ENCODE data around the gene ZSCAN5C.

ZSCAN5C gene

DNA sequence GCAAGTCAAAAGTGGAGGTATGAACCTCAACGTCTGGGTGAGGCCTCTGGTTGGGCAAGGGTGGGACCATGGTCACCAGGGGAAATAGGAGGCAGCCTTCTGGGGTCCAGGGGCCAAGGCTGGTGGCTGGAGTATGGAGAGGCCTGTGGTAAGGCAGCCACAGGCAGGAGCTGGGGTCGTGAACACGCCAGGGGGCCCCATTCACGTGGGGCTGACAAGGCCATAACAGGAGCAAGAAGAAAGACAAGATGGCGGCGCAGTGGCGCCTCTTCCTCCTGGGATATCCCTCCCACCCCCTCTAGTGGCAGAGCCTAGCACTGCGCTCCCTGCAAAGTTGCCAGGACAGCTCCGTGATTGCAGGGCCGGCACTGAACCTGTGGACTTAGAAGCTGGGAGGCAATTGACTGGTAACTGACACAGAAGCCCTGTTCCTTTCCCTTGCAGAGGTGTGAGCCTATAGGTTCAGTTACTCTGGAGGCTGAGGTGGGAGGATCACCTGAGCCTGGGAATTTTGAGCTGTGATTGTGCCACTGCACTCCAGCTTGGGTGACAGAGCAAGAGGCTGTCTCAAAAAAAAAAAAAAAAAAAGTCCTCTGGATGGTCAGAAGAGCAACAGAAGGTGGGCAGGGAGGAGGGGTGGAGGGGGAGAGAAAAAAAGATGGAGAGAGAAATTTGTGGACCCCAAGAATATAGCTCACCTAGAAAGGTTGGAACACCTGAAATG lies 50.8 kb downstream of the ZSCAN5C start:
- Histone ChIP-seq H4K20me1 (ENCODE audit: insufficient read depth, low read length) (no peaks in the 10 kb centered on the region), H3K4me2 (ENCODE audit: low read length) (no peak overlapping the region), H3K79me2 (ENCODE audit: insufficient read depth, low read length) (no peaks in the 10 kb centered on the region), H3K9me2 (ENCODE audit: low read depth, low read length) (no peaks in the 10 kb centered on the region), H3K27ac (ENCODE audit: low read depth, low read length, poor library complexity, severe bottlenecking) (no peak overlapping the region), H2AFZ (ENCODE audit: low read length) (peak overlapping the region; percentile 80), H3F3A (ENCODE audit: insufficient read depth, low read length) (no peaks in the 10 kb centered on the region), H3K9me3 (ENCODE audit: low read length) (no peaks in the 10 kb centered on the region), H3K36me3 (ENCODE audit: insufficient read depth, low read length) (no peaks in the 10 kb centered on the region), H3K4me3 (ENCODE audit: low read depth, low read length, poor library complexity, severe bottlenecking) (no peak overlapping the region), H3K9ac (ENCODE audit: low read length) (no peak overlapping the region), H3K27me3 (ENCODE audit: insufficient read depth, low read length) (no peaks in the 10 kb centered on the region), H3K4me1 (ENCODE audit: insufficient read depth, low read length, severe bottlenecking) (no peaks in the 10 kb centered on the region)
- TF ChIP-seq, protein P1, sequence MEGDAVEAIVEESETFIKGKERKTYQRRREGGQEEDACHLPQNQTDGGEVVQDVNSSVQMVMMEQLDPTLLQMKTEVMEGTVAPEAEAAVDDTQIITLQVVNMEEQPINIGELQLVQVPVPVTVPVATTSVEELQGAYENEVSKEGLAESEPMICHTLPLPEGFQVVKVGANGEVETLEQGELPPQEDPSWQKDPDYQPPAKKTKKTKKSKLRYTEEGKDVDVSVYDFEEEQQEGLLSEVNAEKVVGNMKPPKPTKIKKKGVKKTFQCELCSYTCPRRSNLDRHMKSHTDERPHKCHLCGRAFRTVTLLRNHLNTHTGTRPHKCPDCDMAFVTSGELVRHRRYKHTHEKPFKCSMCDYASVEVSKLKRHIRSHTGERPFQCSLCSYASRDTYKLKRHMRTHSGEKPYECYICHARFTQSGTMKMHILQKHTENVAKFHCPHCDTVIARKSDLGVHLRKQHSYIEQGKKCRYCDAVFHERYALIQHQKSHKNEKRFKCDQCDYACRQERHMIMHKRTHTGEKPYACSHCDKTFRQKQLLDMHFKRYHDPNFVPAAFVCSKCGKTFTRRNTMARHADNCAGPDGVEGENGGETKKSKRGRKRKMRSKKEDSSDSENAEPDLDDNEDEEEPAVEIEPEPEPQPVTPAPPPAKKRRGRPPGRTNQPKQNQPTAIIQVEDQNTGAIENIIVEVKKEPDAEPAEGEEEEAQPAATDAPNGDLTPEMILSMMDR (IDR thresholded peaks at IDR 0.05; ENCODE audit: low read length), result peak; percentile 81
- no peak for TF ChIP-seq EZH2 (IDR thresholded peaks at IDR 0.05; ENCODE audit: borderline replicate concordance, low read length)

DNA sequence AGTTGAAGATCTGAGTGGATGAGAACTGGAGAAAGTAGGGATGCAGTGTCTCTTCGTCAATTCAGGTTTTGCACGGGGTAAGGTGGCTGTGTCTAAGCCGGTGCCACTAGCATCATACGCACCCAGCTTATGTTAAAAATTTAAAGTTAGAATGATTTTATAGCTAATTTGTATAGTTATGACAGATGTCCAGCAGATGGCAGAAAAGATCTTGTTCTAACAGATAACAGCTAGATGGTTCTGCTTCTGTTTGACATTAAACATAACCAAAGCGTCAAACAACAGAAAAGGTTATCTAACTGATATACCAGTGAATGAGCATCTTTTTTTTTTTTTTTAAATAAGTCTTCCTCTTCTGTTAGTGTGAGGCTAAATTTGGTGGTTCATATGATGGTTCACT lies 51.7 kb downstream of the ZSCAN5C start:
- H3K4me1 ChIP-seq (ENCODE audit: insufficient read depth, low read length, severe bottlenecking), result no peaks in the 10 kb centered on the region
- no peak overlapping the region for H3K27ac ChIP-seq (ENCODE audit: low read depth, low read length, poor library complexity, severe bottlenecking)
- no peaks in the 10 kb centered on the region for H4K20me1 ChIP-seq (ENCODE audit: insufficient read depth, low read length)
- TF ChIP-seq, protein P1 (IDR thresholded peaks at IDR 0.05; ENCODE audit: low read length), result peak; percentile 44; the same call in 1 of the 2 replicates
- TF ChIP-seq EZH2 (IDR thresholded peaks at IDR 0.05; ENCODE audit: borderline replicate concordance, low read length), result no peak
- H3K36me3 ChIP-seq (ENCODE audit: insufficient read depth, low read length), result no peaks in the 10 kb centered on the region
- no peaks in the 10 kb centered on the region for H3F3A ChIP-seq (ENCODE audit: insufficient read depth, low read length)
- H3K9me2 ChIP-seq (ENCODE audit: low read depth, low read length), result no peaks in the 10 kb centered on the region
- no peaks in the 10 kb centered on the region for H3K79me2 ChIP-seq (ENCODE audit: insufficient read depth, low read length)
- no peak overlapping the region for H3K4me2 ChIP-seq (ENCODE audit: low read length)
- no peak overlapping the region for H3K9ac ChIP-seq (ENCODE audit: low read length)
- no peak overlapping the region for H3K4me3 ChIP-seq (ENCODE audit: low read depth, low read length, poor library complexity, severe bottlenecking)
- no peaks in the 10 kb centered on the region for H3K27me3 ChIP-seq (ENCODE audit: insufficient read depth, low read length)
- H3K9me3 ChIP-seq (ENCODE audit: low read length), result no peaks in the 10 kb centered on the region
- no peak overlapping the region for H2AFZ ChIP-seq (ENCODE audit: low read length)

DNA sequence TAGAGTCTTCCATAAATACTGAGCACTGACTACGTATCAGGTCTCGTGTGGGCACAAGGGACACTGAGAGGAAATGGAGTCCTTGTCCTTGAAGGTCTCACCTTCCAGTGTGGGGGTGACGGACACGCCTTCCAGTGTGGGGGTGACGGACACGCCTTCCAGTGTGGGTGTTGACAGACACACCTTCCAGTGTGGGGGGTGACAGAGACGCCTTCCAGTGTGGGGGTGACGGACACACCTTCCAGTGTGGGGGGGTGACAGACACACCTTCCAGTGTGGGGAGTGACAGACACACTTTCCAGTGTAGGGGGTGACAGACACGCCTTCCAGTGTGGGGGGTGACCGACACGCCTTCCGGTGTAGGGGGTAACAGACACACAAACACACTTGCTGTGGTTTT lies 56.2 kb downstream of the ZSCAN5C start:
- Histone ChIP-seq H3K27me3 (ENCODE audit: insufficient read depth, low read length) (no peaks in the 10 kb centered on the region), H3K4me1 (ENCODE audit: insufficient read depth, low read length, severe bottlenecking) (no peaks in the 10 kb centered on the region), H3K9me3 (ENCODE audit: low read length) (no peaks in the 10 kb centered on the region), H3K36me3 (ENCODE audit: insufficient read depth, low read length) (no peaks in the 10 kb centered on the region), H3K79me2 (ENCODE audit: insufficient read depth, low read length) (no peaks in the 10 kb centered on the region), H2AFZ (ENCODE audit: low read length) (no peak overlapping the region), H3K27ac (ENCODE audit: low read depth, low read length, poor library complexity, severe bottlenecking) (no peak overlapping the region), H3F3A (ENCODE audit: insufficient read depth, low read length) (no peaks in the 10 kb centered on the region), H3K9me2 (ENCODE audit: low read depth, low read length) (no peaks in the 10 kb centered on the region), H3K9ac (ENCODE audit: low read length) (no peak overlapping the region), H4K20me1 (ENCODE audit: insufficient read depth, low read length) (no peaks in the 10 kb centered on the region), H3K4me2 (ENCODE audit: low read length) (no peak overlapping the region), H3K4me3 (ENCODE audit: low read depth, low read length, poor library complexity, severe bottlenecking) (no peak overlapping the region)
- TF ChIP-seq, protein P1 (IDR thresholded peaks at IDR 0.05; ENCODE audit: low read length), result no peak
- no peak for TF ChIP-seq EZH2 (IDR thresholded peaks at IDR 0.05; ENCODE audit: borderline replicate concordance, low read length)
